Sigmoid colon (tissue), 7 donors: ENCODE measurements around the gene ILKAP. TPM values are rescaled to one million over a fixed set of nuclear protein-coding genes. Genes with fewer than 3 reads are reported as not detected.

Experiments used
- DNase-seq: peaks from one replicate; pipeline ENCODE4 v3.0.0-alpha.2; 2019
- H3K27ac ChIP-seq, 4 donors: fragments of 200-600 bp; sonication (generic); one replicate each; pipeline ENCODE4 v1.5.1; 2016 to 2019; ENCODE audit warnings: mild to moderate bottlenecking in 1 of 4
- H3K27me3 ChIP-seq, 3 donors: fragments of 200-600 bp; sonication (generic); one replicate each; pipeline ENCODE4 v1.5.1; 2019; ENCODE audit warnings: mild to moderate bottlenecking in 1 of 3
- H3K36me3 ChIP-seq, 4 donors: fragments of 200-600 bp; sonication (generic); one replicate each; pipeline ENCODE4 v1.5.1; 2016 to 2019
- H3K4me1 ChIP-seq, 4 donors: fragments of 200-600 bp; sonication (generic); one replicate each; pipeline ENCODE4 v1.5.1; 2017 to 2019
- H3K4me3 ChIP-seq, 4 donors: fragments of 200-600 bp; sonication (generic); one replicate each; pipeline ENCODE4 v1.5.1; 2017 to 2019; ENCODE audit warnings: mild to moderate bottlenecking in 2 of 4, moderate library complexity in 1 of 4
- H3K9me3 ChIP-seq, 4 donors: fragments of 200-600 bp in 3 of 4; sonication (generic) in 3 of 4; one replicate each; pipeline versions ENCODE4 v1.5.1 to v1.6.1; 2013 to 2019
- CTCF ChIP-seq, 4 experiments: fragments of 450-650 bp in 3 of 4; fragments of 200-600 bp in 1 of 4; IDR thresholded peaks; one replicate each; pipeline ENCODE4 v1.5.1; 2016 to 2019; ENCODE audit warnings: antibody characterized with exemption in 4 of 4, mild to moderate bottlenecking in 3 of 4, moderate library complexity in 2 of 4
- EP300 ChIP-seq, 4 donors: sonication (generic); formaldehyde crosslinking; IDR thresholded peaks; one replicate each; pipeline ENCODE4 v1.6.1; 2017; ENCODE audit warnings: antibody characterized with exemption in 4 of 4
- POLR2A ChIP-seq, 2 donors: fragments of 450-650 bp; IDR thresholded peaks; one replicate each; pipeline ENCODE4 v1.6.1; 2016; ENCODE audit warnings: antibody characterized with exemption in 2 of 2, mild to moderate bottlenecking in 2 of 2, moderate library complexity in 2 of 2
- POLR2AphosphoS5 ChIP-seq, 4 donors: sonication (generic); formaldehyde crosslinking; IDR thresholded peaks; one replicate each; pipeline ENCODE4 v1.6.1; 2017; ENCODE audit warnings: antibody characterized with exemption in 4 of 4
- whole genome bisulfite sequencing, 2 donors: extraction: QIAGEN DNeasy Blood & Tissue Kit; methylation state at CpG; one replicate each; pipeline ENCODE4 v1.1.7; 2013; 5-methylcytosine and 5-hydroxymethylcytosine counted together
- intact Hi-C: fragments of 100-400 bp; cut with DNase I; formaldehyde crosslinking; loops from one replicate; pipeline ENCODE4 v1.15.1; 2023
- polyA plus RNA-seq, 3 donors: library from polyadenylated mRNA; stranded (reverse); fragments of 200-250 nt; gene quantifications; one replicate each; pipeline ENCODE4 v1.2.3, GENCODE V29; 2013
- total RNA-seq, 4 donors: library from RNA; depleted of rRNA; stranded (reverse); fragments of >200 nt; gene quantifications; one replicate each; pipeline ENCODE4 v1.1.0, GENCODE V29; 2016
- donor health status: healthy with polysubstance abuse.
- donor health status: Bipolar disorder and iron deficiency.
- donor health status: healthy.

ILKAP gene
- total and polyA plus RNA-seq, 7 donors: 26.4 to 57.3 (median 40.6) TPM

- no peak for TF ChIP-seq POLR2AphosphoS5 (IDR thresholded peaks at IDR 0.05)
- no peak for TF ChIP-seq CTCF (IDR thresholded peaks at IDR 0.05)
- TF ChIP-seq EP300 (IDR thresholded peaks at IDR 0.05): no peak
- TF ChIP-seq POLR2A (IDR thresholded peaks at IDR 0.05): no peak
- Histone ChIP-seq H3K4me3 (peak overlapping the region; percentile 49 to 76 (median 74)), H3K27me3 (no peaks in the 10 kb centered on the region), H3K36me3 (no peaks in the 10 kb centered on the region), H3K9me3 (no peaks in the 10 kb centered on the region), H3K4me1 (peaks cover 0 to 51% (median 43%) of the 10 kb centered on the region in 4 donors), H3K27ac (peak overlapping the region; percentile 81 to 89 (median 84))
- WGBS, 2 donors: 1% methylated on average over 43 of the region's 43 CpGs
- DNase-seq: peak; percentile 70
- intact Hi-C loops: loop anchor here (2.0 kb wide), 1 partner anchor 37 kb away; the partner anchor contains the start of gene ILKAP
Observed at GRCh38 chr2:238239543-238239862, 36.0 kb upstream of the ILKAP start.

- TF ChIP-seq POLR2AphosphoS5 (IDR thresholded peaks at IDR 0.05): peak in 1 of 4 donors; percentile 49
- TF ChIP-seq POLR2A (IDR thresholded peaks at IDR 0.05): no peak
- WGBS, 2 donors: 20 to 24% methylated on average over 75 of the region's 75 CpGs
- H3K36me3 ChIP-seq: no peaks in the 10 kb centered on the region
- intact Hi-C loops: loop anchor here (2.0 kb wide), 1 partner anchor 36 kb away; the partner anchor contains the start of gene ILKAP
- DNase-seq: peak; percentile 72
- peak overlapping the region in 3 of 4 donors; percentile 83 to 89 (median 84) for H3K27ac ChIP-seq
- H3K9me3 ChIP-seq: no peaks in the 10 kb centered on the region
- H3K4me1 ChIP-seq: peaks cover 0 to 55% (median 43%) of the 10 kb centered on the region in 4 donors
- H3K4me3 ChIP-seq: peak overlapping the region in 3 of 4 donors; percentile 73 to 76 (median 74)
- no peaks in the 10 kb centered on the region for H3K27me3 ChIP-seq
Observed at GRCh38 chr2:238238766-238239542, 35.5 kb upstream of the ILKAP start.

GRCh38 chr2:238238311-238238765, 34.8 kb upstream of the ILKAP start:
- Histone ChIP-seq H3K36me3 (no peaks in the 10 kb centered on the region), H3K27ac (no peak overlapping the region), H3K9me3 (no peaks in the 10 kb centered on the region), H3K4me3 (no peak overlapping the region), H3K27me3 (no peaks in the 10 kb centered on the region), H3K4me1 (peaks cover 0 to 52% (median 37%) of the 10 kb centered on the region in 4 donors)
- no peak for DNase-seq
- TF ChIP-seq POLR2AphosphoS5 (IDR thresholded peaks at IDR 0.05): no peak
- no peak for TF ChIP-seq POLR2A (IDR thresholded peaks at IDR 0.05)
- no peak for TF ChIP-seq EP300 (IDR thresholded peaks at IDR 0.05)
- TF ChIP-seq CTCF (IDR thresholded peaks at IDR 0.05): no peak
- 87 to 95% methylated on average over 5 of the region's 5 CpGs for WGBS, 2 donors
- intact Hi-C loops: loop anchor here (2.0 kb wide), 1 partner anchor 36 kb away; the partner anchor contains the start of gene ILKAP

- Histone ChIP-seq H3K36me3 (no peaks in the 10 kb centered on the region), H3K27me3 (no peaks in the 10 kb centered on the region), H3K4me1 (peaks cover 0 to 44% (median 30%) of the 10 kb centered on the region in 4 donors), H3K4me3 (no peak overlapping the region), H3K27ac (no peak overlapping the region), H3K9me3 (no peaks in the 10 kb centered on the region)
- 88 to 89% methylated on average over 11 of the region's 11 CpGs for WGBS, 2 donors
- intact Hi-C loops: loop anchor here (2.0 kb wide), 1 partner anchor 35 kb away; the partner anchor contains the start of gene ILKAP
- DNase-seq: peak; percentile 57
- TF ChIP-seq POLR2AphosphoS5 (IDR thresholded peaks at IDR 0.05): no peak
Observed at GRCh38 chr2:238237431-238238135, 34.1 kb upstream of the ILKAP start.

GRCh38 chr2:238236571-238236970, 33.1 kb upstream of the ILKAP start:
- no peak overlapping the region for H3K27ac ChIP-seq
- no peaks in the 10 kb centered on the region for H3K36me3 ChIP-seq
- H3K4me3 ChIP-seq: no peak overlapping the region
- no peaks in the 10 kb centered on the region for H3K27me3 ChIP-seq
- DNase-seq: peak; percentile 39
- H3K4me1 ChIP-seq: peaks cover 0 to 42% (median 20%) of the 10 kb centered on the region in 4 donors
- intact Hi-C loops: no loop called here
- WGBS, 2 donors: 81 to 93% methylated on average over 4 of the region's 4 CpGs
- no peaks in the 10 kb centered on the region for H3K9me3 ChIP-seq
- TF ChIP-seq POLR2A (IDR thresholded peaks at IDR 0.05): no peak
- TF ChIP-seq EP300 (IDR thresholded peaks at IDR 0.05): no peak
- TF ChIP-seq POLR2AphosphoS5 (IDR thresholded peaks at IDR 0.05): no peak
- no peak for TF ChIP-seq CTCF (IDR thresholded peaks at IDR 0.05)
